ENCODE measurements around the gene RYR1.

RYR1 gene

GRCh38 chr19:38580080-38580479 lies 146.6 kb downstream of the RYR1 start:
- no peak for TF ChIP-seq CTCF (conservative IDR thresholded peaks at IDR 0.05; ENCODE audit: low read depth, low read length)
- H3K4me3 ChIP-seq (ENCODE audit: low read length), result no peak overlapping the region
- DNase-seq (ENCODE audit: low read depth), result no peak

- DNase-seq (ENCODE audit: low read depth), result no peak
- no peak for TF ChIP-seq CTCF (conservative IDR thresholded peaks at IDR 0.05; ENCODE audit: low read depth, low read length)
- no peak overlapping the region for H3K4me3 ChIP-seq (ENCODE audit: low read length)
These were observed 149.9 kb downstream of the RYR1 start for GRCh38 chr19:38583219-38583984.

GRCh38 chr19:38583985-38584305 lies 150.5 kb downstream of the RYR1 start:
- H3K4me3 ChIP-seq (ENCODE audit: low read length), result no peak overlapping the region
- TF ChIP-seq CTCF (conservative IDR thresholded peaks at IDR 0.05; ENCODE audit: low read depth, low read length), result no peak
- DNase-seq (ENCODE audit: low read depth), result no peak

GRCh38 chr19:38587562-38587961 lies 154.1 kb downstream of the RYR1 start:
- DNase-seq (ENCODE audit: low read depth), result no peak
- no peak overlapping the region for H3K4me3 ChIP-seq (ENCODE audit: low read length)
- TF ChIP-seq CTCF (conservative IDR thresholded peaks at IDR 0.05; ENCODE audit: low read depth, low read length), result no peak

GRCh38 chr19:38588041-38588440 lies 154.6 kb downstream of the RYR1 start:
- no peak overlapping the region for H3K4me3 ChIP-seq (ENCODE audit: low read length)
- TF ChIP-seq CTCF (conservative IDR thresholded peaks at IDR 0.05; ENCODE audit: low read depth, low read length), result no peak
- no peak for DNase-seq (ENCODE audit: low read depth)

GRCh38 chr19:38592940-38593339 lies 159.4 kb downstream of the RYR1 start:
- no peak for TF ChIP-seq CTCF (conservative IDR thresholded peaks at IDR 0.05; ENCODE audit: low read depth, low read length)
- DNase-seq (ENCODE audit: low read depth), result no peak
- H3K4me3 ChIP-seq (ENCODE audit: low read length), result no peak overlapping the region
